Keratinocyte (primary cell): ENCODE measurements around the gene AGAP1. TPM values are rescaled to one million over a fixed set of nuclear protein-coding genes. Genes with fewer than 3 reads are reported as not detected.

ENCODE experiments used
- DNase-seq: peaks from one replicate; pipeline ENCODE4 v3.0.0-alpha.2; 2011; ENCODE audit warnings: low read depth, missing footprints, low spot score
- FAIRE-seq: peaks from 2 replicates; lab custom pipeline; 2011; peaks lifted over from hg19 to GRCh38; lab: Jason Lieb, UNC
- H2AFZ ChIP-seq: 2 replicates; pipeline ENCODE4 v1.6.0; 2012; ENCODE audit warnings: low read length, control low read depth, inconsistent platforms; ENCODE audit not compliant: control insufficient read depth
- H3K27ac ChIP-seq: 2 replicates; pipeline ENCODE4 v1.5.1; 2011; ENCODE audit warnings: low read length; ENCODE audit not compliant: control insufficient read depth, insufficient read depth
- H3K27me3 ChIP-seq: 3 replicates; pipeline ENCODE4 v1.6.0; 2011; ENCODE audit warnings: low read length; ENCODE audit not compliant: control insufficient read depth, insufficient read depth; ENCODE audit errors: extremely low read depth
- H3K36me3 ChIP-seq, 2 experiments: 2 replicates in 1 of 2; 3 replicates in 1 of 2; pipeline ENCODE4 v1.5.1; 2011; ENCODE audit warnings: low read length in 2 of 2, mild to moderate bottlenecking in 1 of 2; ENCODE audit not compliant: control insufficient read depth in 2 of 2, insufficient read depth in 2 of 2; ENCODE audit errors: extremely low read depth in 1 of 2
- H3K4me1 ChIP-seq: 3 replicates; pipeline ENCODE4 v1.5.1; 2011; ENCODE audit warnings: low read length; ENCODE audit not compliant: control insufficient read depth, insufficient read depth; ENCODE audit errors: extremely low read depth
- H3K4me2 ChIP-seq: 3 replicates; pipeline ENCODE4 v1.6.0; 2011; ENCODE audit warnings: low read depth, low read length; ENCODE audit not compliant: control insufficient read depth, insufficient read depth; ENCODE audit errors: extremely low read depth
- H3K4me3 ChIP-seq, 3 experiments: fragments of 200-600 bp in 1 of 3; sonication (generic) in 1 of 3; 2 replicates in 2 of 3; 3 replicates in 1 of 3; pipeline ENCODE4 v1.5.1; 2011 to 2016; ENCODE audit warnings: low read length in 3 of 3, mild to moderate bottlenecking in 3 of 3, control low read depth in 2 of 3, inconsistent platforms in 1 of 3, low read depth in 1 of 3, mixed read lengths in 1 of 3, mixed run types in 1 of 3, moderate library complexity in 1 of 3; ENCODE audit not compliant: control insufficient read depth in 2 of 3, insufficient read depth in 2 of 3; ENCODE audit errors: extremely low read depth in 1 of 3
- H3K79me2 ChIP-seq: 2 replicates; pipeline ENCODE4 v1.6.0; 2012; ENCODE audit warnings: low read length; ENCODE audit not compliant: control insufficient read depth, insufficient read depth
- H3K9ac ChIP-seq: 3 replicates; pipeline ENCODE4 v1.6.0; 2011; ENCODE audit warnings: low read length; ENCODE audit not compliant: control insufficient read depth, insufficient read depth; ENCODE audit errors: extremely low read depth
- H3K9me1 ChIP-seq: 3 replicates; pipeline ENCODE4 v1.6.0; 2011; ENCODE audit warnings: low read length; ENCODE audit not compliant: control insufficient read depth, insufficient read depth; ENCODE audit errors: extremely low read depth
- H3K9me3 ChIP-seq: 2 replicates; pipeline ENCODE4 v1.5.1; 2012; ENCODE audit warnings: low read depth, low read length; ENCODE audit not compliant: control insufficient read depth
- H4K20me1 ChIP-seq: 3 replicates; pipeline ENCODE4 v1.6.0; 2011; ENCODE audit warnings: low read length; ENCODE audit not compliant: control insufficient read depth, insufficient read depth; ENCODE audit errors: extremely low read depth
- EZH2 ChIP-seq: IDR thresholded peaks from one replicate; pipeline ENCODE4 v1.6.1; 2012; ENCODE audit warnings: inconsistent platforms, mild to moderate bottlenecking, low read length, moderate library complexity
- dilution Hi-C: fragments of 300-500 bp; cut with MboI; formaldehyde crosslinking; loops from one replicate; pipeline ENCODE4 v1.7.0; 2020; ENCODE audit warnings: low sequenced_read_pairs; ENCODE audit not compliant: extremely low pct_ligation_motif_present
- polyA plus RNA-seq, 5 experiments: library from polyadenylated mRNA; depleted of rRNA in 3 of 5; stranded (reverse) in 3 of 5; stranded (forward) in 1 of 5; unstranded in 1 of 5; fragments of >200 nt; gene quantifications; 1 replicate in 1 of 5; 2 replicates in 3 of 5; 3 replicates in 1 of 5; pipeline versions ENCODE4 v1.2.1 to v1.2.3, GENCODE V29; 2011 to 2012; ENCODE audit warnings: missing spikeins in 2 of 5, low read depth in 1 of 5, low replicate concordance in 1 of 5
- TF ChIP-seq, protein P1 (sequence below), 3 experiments: IDR thresholded peaks in 1 of 3; conservative IDR thresholded peaks in 1 of 3; optimal IDR thresholded peaks in 1 of 3; 2 replicates in 2 of 3; 3 replicates in 1 of 3; pipeline versions ENCODE3 to v1.5.1; 2011; ENCODE audit warnings: low read length in 3 of 3, mild to moderate bottlenecking in 3 of 3, moderate library complexity in 2 of 3, control low read depth in 1 of 3, inconsistent platforms in 1 of 3; ENCODE audit not compliant: insufficient read depth in 2 of 3; ENCODE audit errors: extremely low read depth in 1 of 3

Gene AGAP1
- polyA plus RNA-seq, 1 donor (not counting 4 experiments of a cell fraction or from before 2014, with no cell fraction given), result 12.6 TPM

DNA sequence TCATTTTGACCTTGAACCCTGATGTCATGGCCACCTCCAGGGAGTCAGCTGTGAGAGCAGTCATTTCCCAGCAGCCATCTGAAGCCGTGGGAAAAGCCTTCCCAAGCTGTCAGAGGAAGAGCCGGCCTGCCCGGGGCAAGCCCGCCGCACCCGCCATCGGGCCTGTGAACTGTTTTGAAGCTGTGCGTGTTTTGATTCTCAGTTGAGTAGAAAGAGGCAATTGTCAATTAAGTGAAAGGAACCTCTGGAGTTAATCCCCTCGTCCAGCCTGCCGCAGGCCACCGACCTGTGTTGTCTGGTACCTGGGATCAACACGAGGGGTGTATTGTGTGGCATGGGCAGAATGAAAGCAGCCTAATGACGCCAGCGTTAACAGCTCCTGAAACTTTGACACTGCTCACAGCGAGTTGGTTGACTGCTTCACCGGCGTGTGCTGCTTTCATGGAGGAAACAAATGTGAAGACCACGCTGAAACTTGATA, 318.4 kb downstream of the AGAP1 start:
- Histone ChIP-seq H3K4me1 (no peaks in the 10 kb centered on the region), H3K9me3 (no peaks in the 10 kb centered on the region), H3K9me1 (no peaks in the 10 kb centered on the region), H3K4me3 (no peak overlapping the region), H3K9ac (no peak overlapping the region), H2AFZ (no peak overlapping the region), H3K79me2 (no peaks in the 10 kb centered on the region), H3K36me3 (peaks cover 0 to 4% of the 10 kb centered on the region in 2 experiments), H3K27ac (no peak overlapping the region), H3K4me2 (no peak overlapping the region), H3K27me3 (no peaks in the 10 kb centered on the region), H4K20me1 (no peaks in the 10 kb centered on the region)
- TF ChIP-seq EZH2, result no peak
- TF ChIP-seq, protein P1, sequence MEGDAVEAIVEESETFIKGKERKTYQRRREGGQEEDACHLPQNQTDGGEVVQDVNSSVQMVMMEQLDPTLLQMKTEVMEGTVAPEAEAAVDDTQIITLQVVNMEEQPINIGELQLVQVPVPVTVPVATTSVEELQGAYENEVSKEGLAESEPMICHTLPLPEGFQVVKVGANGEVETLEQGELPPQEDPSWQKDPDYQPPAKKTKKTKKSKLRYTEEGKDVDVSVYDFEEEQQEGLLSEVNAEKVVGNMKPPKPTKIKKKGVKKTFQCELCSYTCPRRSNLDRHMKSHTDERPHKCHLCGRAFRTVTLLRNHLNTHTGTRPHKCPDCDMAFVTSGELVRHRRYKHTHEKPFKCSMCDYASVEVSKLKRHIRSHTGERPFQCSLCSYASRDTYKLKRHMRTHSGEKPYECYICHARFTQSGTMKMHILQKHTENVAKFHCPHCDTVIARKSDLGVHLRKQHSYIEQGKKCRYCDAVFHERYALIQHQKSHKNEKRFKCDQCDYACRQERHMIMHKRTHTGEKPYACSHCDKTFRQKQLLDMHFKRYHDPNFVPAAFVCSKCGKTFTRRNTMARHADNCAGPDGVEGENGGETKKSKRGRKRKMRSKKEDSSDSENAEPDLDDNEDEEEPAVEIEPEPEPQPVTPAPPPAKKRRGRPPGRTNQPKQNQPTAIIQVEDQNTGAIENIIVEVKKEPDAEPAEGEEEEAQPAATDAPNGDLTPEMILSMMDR (optimal IDR thresholded peaks at IDR 0.05 in 1 of 3, IDR thresholded peaks at IDR 0.05 in 1 of 3, conservative IDR thresholded peaks at IDR 0.05 in 1 of 3; ENCODE audit: extremely low read depth in 1 of 3, insufficient read depth in 2 of 3, low read length in 3 of 3), result no peak
- FAIRE-seq (no peak), DNase-seq (no peak)
- dilution Hi-C loops, result no loop called here

DNA sequence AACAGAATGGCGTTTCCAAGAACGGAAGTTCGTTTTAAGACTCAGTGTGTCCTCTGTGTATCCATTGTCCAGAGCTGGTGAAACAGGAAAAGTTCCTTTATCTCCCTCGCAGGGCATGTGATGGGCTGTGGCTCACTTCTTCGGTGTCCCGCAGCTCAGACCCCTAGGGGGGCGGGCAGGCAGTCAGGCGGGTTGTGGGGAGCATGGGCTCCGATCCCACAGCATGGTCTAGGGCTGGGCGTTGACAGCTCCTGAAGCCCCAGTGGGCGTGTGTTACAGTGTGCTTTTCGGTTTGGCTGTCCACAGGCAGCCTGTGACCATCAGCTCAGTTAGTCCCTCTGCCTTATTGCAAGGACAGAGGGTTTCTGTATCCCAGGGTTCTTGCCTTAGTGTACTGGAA, 319.6 kb downstream of the AGAP1 start:
- DNase-seq (no peak), FAIRE-seq (no peak)
- Histone ChIP-seq H3K9me1 (no peaks in the 10 kb centered on the region), H3K27me3 (no peaks in the 10 kb centered on the region), H4K20me1 (no peaks in the 10 kb centered on the region), H2AFZ (no peak overlapping the region), H3K4me1 (no peaks in the 10 kb centered on the region), H3K79me2 (no peaks in the 10 kb centered on the region), H3K36me3 (peaks cover 0 to 2% of the 10 kb centered on the region in 2 experiments), H3K9me3 (no peaks in the 10 kb centered on the region), H3K4me2 (no peak overlapping the region), H3K4me3 (no peak overlapping the region), H3K27ac (no peak overlapping the region), H3K9ac (no peak overlapping the region)
- dilution Hi-C loops, result no loop called here
- TF ChIP-seq, protein P1 (optimal IDR thresholded peaks at IDR 0.05 in 1 of 3, IDR thresholded peaks at IDR 0.05 in 1 of 3, conservative IDR thresholded peaks at IDR 0.05 in 1 of 3; ENCODE audit: extremely low read depth in 1 of 3, insufficient read depth in 2 of 3, low read length in 3 of 3), result no peak
- no peak for TF ChIP-seq EZH2
